Activated effector memory CD4-positive, alpha-beta T cell treated with anti-CD3 and anti-CD28 coated beads, Interleukin-2, amount 50 U/mL, for 16 hours (primary cell): ENCODE data around the gene MEIS1.

Source experiments
- DNase-seq: peaks from one replicate; pipeline ENCODE4 v3.0.0-alpha.2; 2020

Gene MEIS1

DNA sequence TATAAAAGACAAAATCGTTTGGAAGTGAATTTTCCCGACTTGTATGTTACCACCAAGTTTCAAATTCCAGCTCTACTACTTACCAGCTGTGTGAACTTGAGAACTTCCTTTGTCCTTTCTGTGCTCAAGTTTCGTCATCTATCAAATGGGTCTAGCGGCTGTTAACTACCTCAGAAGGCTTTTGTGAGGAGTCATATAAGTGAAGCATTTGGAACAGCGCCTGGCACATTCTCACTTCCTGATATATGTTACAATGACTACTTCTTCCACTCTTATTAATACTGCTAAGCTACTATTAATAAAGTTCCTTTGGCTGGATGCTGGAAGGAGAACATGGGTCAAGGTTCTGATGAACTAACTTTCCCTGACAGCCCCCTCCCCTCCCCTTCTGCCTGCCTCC, 104.5 kb downstream of the MEIS1 start:
- no peak for DNase-seq

DNA sequence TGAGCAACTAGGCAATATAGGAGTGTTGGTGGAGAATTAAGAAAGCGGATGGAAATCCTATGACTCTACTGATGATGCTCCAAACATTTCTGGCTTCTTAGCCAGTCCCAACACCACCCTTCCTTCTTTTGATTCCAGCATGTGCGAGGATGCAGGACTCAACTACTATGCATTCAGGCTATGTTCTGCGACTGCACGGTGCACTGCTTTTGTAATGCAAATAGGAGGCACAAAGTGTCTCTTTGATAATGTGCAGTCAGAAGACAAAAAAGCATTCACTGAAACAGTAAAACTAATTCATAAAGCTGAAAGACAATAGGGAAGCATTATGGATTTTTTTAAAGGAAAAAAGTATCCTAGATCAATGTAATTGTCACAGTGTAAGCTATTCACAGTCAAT, 106.7 kb downstream of the MEIS1 start:
- DNase-seq, result no peak

DNA sequence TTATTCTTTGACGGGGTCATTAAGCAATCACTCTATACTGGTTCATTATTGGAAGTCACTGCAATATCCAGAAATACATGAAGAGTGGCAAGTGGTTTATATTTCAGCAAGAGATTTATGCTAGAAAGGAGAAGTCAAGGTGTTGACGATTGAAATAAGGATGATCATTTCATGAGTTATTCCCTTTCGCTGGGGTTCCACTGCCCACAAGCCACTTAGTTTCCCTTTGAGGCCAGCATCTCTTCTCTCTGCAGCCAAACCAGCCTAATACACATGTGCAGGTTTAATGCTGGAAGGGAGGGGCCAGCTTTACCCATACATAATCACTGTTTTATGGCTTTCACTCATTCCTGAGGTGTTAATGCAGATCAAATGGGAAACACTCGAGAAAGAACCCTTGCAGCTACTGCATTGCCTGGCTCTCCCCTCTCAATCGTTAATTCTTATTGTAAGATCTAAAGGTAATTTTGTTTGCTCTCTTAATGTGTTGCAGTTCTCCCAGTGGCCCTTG, 108.4 kb downstream of the MEIS1 start:
- no peak for DNase-seq

DNA sequence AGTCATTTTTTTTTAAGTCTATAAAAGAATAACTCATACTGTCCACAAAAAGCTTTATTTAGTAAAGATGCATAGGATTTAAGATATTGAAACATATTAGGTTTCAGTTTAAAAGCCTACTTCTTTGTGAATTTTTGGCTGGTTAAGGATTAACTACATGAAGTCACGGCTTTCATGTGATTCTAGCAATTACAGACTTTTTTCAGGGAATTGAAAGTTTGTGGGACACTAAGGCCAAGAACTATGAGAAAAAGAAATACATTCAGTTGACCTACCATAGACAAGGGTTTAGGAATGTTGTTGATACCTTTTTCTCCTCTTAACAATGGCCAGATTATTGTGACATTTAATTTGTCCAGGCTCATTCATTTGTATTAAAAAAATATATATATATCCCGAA, 109.3 kb downstream of the MEIS1 start:
- no peak for DNase-seq

DNA sequence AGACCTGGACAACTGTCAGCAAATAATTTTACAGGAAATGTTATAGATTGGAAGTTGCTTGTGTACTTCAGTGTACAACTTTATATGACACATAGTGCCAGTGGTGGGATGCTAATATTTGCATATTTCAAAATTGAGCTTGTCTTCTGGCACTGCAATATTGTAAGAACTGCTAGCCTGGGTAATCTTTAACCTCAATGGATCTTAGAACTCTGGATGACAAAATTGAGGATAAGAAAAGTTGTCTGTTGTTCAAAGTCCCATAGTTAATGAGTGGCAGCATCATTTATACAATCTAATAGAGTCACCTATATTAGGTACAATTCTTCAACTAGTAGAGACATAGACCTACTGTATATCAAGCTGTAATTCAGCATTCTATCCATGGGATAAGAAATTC, 110.3 kb downstream of the MEIS1 start:
- no peak for DNase-seq

DNA sequence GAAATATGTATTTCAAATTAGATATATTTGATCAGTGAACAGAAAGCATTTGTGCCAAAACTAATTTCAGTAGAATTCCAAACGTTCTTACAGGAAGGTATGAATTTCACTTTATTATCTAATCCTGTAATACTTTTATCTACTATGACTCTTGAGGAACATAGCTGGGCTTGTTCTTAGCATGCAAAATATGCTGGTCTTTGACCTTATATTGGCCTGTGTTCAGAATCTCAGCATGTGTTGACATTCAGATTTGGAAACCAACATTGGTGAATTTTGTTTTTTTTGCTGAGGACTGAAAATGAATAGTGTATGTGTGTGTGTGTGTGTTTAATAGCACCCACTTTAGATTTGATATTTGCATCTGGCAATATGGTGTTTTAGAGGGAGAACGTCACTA, 112.2 kb downstream of the MEIS1 start:
- no peak for DNase-seq

DNA sequence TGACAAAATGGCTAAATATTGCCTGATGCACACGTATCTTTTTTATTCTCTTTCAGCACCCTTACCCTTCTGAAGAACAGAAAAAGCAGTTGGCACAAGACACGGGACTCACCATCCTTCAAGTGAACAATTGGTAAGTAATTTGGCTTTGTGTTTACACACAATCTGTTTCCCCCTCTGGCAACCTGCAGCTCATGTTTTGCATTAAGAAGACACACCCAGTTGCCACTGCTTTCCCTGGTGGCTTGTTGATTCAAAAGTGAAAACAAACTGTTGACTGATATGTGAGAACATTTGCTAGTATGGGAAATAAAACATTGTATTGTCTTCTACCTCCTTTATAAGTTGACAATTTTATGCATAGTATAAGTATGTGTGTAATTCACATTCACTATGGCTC, 113.0 kb downstream of the MEIS1 start:
- DNase-seq, result no peak

DNA sequence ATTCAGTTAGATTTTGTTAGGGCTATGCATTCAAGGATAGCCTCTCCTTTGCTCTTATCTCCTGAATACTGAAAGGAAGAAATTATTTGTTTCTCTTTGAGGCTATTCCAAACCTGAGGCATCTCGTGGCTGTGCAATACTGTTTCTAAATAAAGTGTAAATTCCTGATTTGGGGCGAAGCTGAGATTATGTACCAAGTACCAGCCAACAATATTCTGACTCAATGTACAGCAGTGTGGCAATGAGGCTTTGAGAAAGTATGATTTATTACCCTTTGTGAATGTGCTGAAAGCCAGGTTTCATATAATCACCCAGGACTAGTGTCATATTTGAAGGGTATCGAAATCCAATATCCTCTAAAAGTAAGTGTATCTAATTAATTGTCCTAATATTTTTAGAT, 113.5 kb downstream of the MEIS1 start:
- no peak for DNase-seq

DNA sequence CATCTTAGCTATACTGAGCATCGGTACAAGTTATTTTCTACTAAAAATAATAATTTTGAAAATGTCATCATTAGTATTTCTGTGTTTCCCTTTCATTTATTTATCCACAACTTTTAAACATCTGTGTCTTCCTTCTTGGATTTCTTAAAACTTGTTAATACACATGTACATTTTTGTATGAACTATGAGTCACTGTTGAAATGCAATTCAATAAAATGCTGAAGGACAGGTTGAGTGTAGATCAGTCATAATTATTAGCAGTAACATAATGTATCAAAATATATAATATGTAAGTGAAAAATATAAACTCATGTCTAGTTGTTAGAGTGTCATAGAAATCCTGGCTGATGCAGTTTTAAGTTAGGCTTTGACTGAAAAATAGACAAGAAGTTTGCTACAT, 115.9 kb downstream of the MEIS1 start:
- no peak for DNase-seq

DNA sequence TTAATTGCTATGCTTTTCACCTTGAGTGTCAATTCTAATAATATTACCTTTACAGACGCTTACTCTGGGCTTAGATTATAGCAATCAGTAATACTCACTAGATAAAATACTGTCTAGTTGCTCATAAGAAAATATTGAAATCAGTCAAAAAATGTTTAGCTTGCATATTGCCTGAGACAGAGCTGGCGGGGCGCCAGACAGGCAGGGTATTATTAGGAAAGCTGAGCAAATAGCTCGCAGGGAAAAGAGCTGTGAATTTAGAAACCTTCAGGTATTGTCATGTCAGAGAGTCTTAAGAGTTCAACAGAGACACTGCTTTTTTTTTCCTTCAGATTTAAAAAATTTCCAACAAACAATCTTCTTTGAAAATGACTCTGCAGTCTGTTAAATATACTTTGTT, 118.4 kb downstream of the MEIS1 start:
- DNase-seq, result no peak

DNA sequence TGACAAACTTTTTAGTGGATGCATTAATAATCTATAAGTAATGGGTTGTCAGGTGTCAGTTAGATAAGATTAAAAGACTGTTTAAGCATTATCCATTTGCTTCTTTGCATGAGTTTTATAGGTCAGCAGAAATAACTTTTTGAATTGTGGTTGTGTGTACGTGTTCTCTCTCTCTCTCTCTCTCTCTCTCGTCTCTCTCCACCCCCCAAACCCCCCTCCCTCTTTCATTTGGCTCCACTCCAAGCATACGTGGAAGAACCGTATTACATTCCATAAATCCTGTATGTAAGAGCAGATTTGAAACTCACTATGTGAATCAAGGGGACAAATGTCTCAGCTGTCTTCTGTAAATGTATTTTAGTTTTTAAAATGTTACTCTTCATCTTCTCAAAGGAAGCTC, 120.2 kb downstream of the MEIS1 start:
- DNase-seq, result no peak

DNA sequence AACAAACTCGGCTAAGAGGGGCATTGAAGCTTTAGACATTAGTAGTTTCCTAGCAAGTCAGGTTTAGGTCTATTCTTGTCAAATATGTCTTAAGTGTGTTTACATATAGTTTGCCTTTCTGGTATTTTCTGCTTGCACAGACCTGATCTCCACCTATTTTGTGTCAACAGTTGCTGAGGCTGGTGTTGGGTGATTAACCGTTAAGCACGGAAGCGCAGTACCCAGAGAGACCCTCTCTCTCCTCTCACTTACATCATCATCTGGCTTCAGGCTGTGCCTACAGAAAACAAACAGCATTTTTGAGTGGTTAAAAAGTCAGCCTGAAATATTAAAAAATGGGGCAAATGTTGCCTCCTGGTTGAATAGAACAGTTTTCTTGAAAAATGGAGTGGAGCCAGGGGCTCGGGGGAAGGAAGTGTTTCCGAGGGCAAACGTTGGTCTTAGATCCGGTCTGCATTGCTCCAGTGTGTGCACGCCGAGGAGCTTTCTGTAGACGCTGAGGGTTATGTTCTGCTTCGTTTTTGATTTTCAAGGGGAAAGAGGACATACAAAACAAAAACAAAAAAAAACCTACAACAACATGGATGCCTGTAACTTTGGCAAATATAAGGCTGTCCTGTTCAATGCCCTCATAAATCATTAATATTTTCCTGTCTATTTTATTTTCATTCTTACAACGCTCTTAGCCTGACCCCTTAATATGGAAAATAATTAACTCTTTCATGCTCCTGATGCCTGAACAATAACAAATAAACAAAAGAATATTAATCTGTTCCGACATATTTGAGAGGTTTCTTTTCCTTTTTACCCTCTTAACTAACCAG, 120.8 kb downstream of the MEIS1 start:
- no peak for DNase-seq

DNA sequence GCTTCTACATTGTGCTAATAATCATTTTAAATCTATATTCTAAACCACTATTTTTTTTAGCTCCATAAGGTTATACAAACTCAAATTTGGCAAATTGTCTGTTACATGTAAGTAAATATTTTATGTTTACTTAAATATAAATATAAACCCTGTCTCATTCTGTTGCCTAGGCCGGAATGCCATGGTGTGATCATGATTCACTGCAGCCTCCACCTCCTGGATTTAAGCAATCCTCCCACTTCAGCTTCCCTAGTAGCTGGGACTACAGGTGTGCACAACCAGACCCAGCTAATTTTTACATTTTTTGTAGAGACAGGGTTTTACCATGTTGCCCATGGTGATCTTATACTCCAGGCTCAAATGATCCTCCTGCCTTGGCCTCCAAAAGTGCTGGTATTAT, 124.7 kb downstream of the MEIS1 start:
- DNase-seq, result no peak

DNA sequence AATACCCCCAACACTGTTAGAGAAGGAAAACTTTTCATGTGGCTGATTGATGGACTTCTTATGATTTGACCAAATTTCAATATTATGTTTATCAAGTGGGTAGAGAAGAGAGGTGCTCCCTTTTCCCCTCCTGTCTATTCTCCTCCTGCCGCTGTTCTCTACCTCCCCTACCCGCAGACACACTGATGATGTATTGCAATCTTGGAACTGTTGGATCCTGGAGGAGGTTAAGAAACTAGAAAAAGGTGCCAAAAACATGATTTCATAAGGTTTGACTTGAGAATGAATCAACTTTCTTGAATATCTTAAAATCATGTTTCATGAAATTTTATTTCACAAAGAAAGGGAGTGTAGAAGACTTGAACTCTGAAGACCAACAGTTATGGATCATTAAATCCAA, 125.8 kb downstream of the MEIS1 start:
- DNase-seq, result no peak

DNA sequence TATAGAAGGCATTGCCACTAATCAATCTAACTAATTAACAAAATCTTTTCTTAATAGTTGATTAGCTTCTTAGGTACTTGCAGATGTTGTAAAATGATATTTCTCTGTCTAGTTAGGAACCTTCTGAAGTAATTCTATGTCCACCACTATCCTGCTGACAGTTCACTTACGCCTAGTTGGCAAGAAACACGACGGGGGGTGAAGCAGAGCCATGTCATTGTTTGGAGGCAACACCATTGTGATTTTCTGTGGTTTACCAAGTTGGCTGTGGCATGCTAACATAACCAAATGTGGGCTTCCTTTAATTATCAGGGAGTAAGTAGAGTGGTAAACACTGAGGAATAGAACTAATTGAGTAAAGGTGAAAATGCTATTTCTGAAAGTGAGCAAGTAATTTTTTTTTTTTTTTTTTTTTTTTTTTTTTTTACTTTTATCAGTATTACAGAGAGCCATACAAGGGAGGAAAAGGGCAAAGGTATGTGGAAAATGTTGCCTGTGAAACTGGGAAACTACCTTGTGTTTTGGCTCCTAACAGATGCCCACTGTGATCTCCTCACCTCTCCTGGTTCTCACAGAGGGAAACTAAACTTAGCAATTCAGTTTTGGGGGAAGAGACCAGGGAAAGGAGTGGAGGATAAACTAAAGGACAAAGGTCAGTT, 126.8 kb downstream of the MEIS1 start:
- DNase-seq, result no peak

DNA sequence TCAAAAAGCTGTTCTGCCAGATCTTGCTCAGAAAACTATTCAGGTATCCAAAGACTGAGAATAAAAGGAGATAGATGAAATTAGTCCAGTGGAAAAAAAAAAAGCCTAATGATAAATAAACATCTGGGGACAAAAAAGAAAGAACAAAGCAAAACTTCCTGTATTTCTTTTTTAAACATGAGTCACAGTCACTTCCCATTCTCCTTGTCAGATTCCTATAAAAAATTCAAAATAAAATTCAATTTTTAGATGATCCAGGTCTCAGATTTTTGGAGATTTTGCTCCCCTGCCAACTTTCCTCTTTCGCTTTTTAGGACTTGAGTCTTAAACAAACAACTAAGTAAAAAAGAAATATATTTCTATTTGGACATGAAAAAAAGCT, 127.4 kb downstream of the MEIS1 start:
- no peak for DNase-seq

DNA sequence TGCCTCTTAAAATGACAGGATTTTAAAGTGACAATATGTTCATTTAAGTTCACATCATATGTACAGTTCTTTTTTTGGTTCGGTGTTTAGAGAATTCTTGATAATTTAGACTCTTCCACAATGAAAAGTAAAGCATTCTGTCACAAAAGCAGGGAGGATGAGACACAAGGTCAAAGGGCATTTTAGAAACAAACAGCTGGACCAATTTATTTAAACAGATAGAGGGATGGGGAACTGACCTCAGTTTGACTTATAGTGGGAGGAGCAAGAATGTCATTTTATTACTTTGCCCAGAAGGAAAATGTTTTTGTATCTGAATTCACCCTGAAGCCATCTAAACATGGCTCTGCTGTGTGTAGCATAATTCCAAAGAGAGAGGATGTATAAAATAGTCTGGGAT, 128.5 kb downstream of the MEIS1 start:
- no peak for DNase-seq

DNA sequence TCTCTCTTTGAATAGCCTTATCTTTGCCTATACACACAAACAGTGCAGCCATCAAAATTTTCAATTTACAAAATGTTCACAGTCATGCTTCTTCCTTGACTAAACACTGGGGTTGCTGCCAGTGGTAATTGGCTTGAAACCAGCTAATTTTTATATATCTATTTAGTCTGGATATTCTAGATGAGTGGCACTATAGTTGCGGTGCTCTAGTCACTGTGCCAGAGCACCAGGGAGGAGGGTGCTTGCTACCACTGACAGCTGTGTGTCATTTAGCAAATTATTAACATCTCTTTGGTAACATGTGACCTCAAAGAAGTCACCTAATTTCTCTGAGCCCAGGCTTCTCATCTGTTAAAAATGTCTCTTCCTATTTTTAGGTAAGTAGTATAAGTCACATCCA, 130.4 kb downstream of the MEIS1 start:
- DNase-seq, result no peak

DNA sequence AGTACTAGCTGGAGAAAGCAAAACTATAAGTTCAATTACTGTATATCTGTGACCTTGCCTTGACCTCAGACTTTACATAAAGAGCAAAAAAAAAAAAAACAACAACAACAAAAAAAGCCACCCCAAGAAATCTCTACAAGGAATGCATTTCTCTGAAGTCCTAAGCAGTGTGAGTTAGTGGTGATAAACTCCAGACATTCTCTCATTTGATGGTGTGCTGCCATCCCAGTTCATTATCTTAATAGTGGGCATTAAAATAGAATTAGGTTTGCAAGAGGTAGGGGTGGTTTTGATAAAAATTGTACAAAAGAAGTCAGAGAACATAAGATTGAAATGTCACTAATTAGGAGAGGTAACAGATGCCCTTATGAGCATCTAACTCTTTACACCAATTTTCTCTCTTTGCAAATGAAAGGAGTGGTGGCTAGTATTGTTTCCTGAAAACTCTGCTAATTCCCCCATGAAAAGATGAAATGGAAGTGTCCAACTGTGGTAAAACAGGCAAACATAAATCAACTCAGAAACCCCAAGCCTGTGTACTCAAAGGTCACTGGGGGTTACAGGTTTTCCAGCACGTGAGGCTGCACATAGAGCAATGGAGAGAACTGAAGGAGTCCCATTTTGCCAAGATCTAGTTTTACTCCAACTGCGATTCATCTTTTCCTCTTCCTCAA, 131.9 kb downstream of the MEIS1 start:
- no peak for DNase-seq

DNA sequence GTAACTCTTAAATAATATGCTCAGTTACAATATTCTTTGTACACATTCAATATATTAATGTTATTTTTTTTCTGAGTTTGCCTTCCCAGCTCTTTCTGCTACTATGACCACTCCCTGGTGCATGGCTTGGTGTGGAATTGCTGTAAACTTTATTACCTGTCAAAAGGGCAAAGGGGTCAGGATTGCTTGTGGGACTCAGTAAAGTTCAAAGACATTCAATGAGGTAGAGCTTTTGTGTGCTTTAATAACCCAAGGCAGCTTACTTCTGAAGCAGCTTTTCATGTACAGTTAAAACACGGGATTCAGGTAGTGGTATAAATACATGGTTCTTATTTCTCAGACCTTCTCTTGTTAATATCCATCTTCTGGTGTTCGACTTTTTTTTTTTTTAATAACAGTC, 132.8 kb downstream of the MEIS1 start:
- DNase-seq, result no peak

DNA sequence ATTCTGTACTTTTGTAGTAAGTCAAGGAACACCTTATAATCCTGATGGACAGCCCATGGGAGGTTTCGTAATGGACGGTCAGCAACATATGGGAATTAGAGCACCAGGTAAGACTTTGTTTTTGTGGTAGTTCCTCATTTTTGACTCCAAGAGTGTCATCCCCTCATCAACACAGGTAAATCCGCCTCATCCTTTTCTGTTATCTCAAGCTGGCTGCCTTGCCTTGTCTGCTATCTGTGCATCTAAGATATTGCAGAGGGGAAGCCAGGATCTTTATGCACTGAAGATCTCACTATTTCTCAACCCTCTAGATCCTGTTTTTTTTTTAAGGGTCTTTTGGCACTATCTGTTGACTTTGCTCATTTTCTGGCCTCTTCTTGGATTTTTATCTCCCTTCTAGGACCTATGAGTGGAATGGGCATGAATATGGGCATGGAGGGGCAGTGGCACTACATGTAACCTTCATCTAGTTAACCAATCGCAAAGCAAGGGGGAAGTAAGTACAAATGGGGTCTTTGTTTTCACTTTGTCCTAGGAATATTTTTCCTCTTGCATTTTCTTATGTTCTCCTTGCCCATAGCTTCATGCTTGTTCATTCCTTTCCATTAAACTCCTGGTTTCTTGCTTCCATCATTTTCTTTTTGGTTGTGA, 133.8 kb downstream of the MEIS1 start:
- no peak for DNase-seq

DNA sequence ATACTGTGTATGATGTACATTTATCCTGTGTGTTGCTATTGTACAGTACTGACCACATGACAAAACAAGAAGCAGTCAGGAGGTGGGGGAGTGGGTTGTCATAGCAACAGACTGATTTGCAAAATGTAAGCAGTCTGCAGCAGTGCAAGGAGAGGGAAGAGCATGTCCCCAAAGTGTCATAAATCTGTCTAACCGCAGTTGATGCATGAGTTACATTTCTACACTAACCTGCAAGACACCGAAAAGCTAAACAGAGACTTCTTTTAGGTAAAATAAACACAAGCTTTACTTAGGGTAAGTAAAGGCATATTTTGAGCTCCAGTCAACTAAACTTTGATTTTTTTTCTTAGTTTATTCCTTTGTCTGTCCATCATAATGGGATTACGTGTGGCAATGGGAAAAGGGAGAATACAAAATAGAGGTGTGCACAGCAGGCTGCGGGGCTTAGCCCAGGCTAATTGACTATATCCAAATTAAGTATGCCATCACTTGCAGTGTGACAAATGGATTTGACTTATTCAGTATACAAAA, 134.5 kb downstream of the MEIS1 start:
- DNase-seq, result no peak

DNA sequence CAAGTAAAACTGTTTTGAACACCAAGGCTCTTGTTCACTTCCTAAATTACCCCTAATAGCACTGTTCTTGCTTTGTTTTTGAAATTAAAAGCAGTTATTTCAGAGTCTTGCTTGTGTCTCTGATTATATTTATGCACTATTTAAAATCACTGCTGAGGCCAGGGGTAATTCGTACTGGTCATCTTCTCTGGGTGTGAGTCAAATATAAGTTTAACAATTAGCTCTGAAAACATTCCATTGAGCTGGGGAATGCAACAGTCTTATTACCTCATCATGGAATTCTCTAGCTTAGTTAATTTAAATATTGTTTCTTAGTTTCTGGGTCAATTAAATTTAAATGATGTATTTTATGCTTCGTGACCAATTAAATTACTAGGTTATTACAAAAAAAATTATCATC, 135.0 kb downstream of the MEIS1 start:
- no peak for DNase-seq
